ENCODE results near the gene SLCO2A1.

The SLCO2A1 gene

DNA sequence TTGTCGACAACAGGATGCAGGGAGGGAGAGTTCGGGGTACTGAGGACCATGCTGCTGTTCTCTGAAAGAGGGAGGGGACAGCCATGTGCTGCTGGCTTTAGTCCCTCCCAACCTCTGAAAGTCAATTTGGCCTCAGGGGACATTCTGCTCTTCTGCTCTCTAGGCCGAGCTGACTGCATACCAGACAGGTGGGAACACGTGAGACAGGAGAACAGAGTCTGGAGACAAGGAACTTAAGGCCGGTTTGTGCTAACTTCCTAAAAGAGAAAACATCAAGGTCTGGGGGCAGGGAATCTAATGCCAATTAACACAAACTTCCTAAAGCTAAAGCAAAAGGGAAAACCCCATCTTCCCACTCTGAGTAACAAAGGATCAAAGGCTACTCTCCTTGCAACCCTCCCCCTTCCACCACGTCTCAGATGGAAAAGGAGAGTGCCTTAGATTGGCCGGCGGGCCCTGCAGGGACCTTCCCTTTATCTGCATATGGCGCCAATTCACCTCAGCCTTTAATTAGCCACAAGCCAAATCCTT is 41.0 kb downstream of the SLCO2A1 start:
- Histone ChIP-seq H3K9ac (ENCODE audit: low read length) (no peak overlapping the region), H2AFZ (ENCODE audit: low read length) (no peak overlapping the region), H3K27ac (ENCODE audit: low read length) (no peak overlapping the region), H3K36me3 (replicated peaks; ENCODE audit: insufficient read depth, low read length) (no peaks in the 10 kb centered on the region), H3K4me3 (ENCODE audit: low read length) (no peak overlapping the region), H3K27me3 (replicated peaks; ENCODE audit: insufficient read depth, low read length) (no peaks in the 10 kb centered on the region), H4K20me1 (ENCODE audit: insufficient read depth, low read length) (no peaks in the 10 kb centered on the region), H3F3A (ENCODE audit: insufficient read depth, low read length) (no peaks in the 10 kb centered on the region), H3K9me2 (replicated peaks; ENCODE audit: insufficient read depth, low read length) (no peaks in the 10 kb centered on the region), H3K4me1 (ENCODE audit: low read length) (no peaks in the 10 kb centered on the region), H3K4me2 (ENCODE audit: low read depth, low read length) (no peak overlapping the region), H3K9me3 (replicated peaks; ENCODE audit: insufficient read depth, low read length) (no peaks in the 10 kb centered on the region), H3K79me2 (ENCODE audit: low read length) (no peaks in the 10 kb centered on the region)
- DNase-seq: no peak
- TF ChIP-seq EZH2phosphoT487 (IDR thresholded peaks at IDR 0.05; ENCODE audit: low read length) (no peak), EZH2 (optimal IDR thresholded peaks at IDR 0.05; ENCODE audit: low read depth, low read length) (no peak)

DNA sequence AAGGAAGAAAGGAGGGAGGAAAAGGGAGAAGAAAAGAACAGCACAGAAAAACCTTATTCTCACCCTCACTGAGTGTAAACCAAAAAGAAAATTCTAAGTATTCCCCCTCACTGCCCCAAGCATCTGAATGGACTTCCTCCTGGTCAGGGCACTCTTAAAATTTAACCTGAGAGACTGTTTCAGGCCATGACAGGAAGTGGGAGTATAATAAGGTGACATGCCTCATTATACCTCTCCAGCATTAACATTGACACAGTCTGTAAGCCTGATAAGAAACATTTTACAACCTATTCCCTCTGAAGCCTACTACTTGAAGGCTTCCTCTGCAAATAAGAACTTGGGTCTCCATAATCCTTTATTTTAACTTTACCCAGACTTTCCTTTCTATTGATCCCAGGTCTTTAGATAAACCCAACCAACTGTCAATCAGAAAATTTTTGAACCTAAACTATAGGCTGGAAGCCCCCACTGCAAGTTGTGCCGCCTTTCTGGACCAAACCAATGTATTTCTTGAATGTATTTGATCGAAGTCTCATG is 41.7 kb downstream of the SLCO2A1 start:
- Histone ChIP-seq H2AFZ (ENCODE audit: low read length) (no peak overlapping the region), H3F3A (ENCODE audit: insufficient read depth, low read length) (no peaks in the 10 kb centered on the region), H3K9me3 (replicated peaks; ENCODE audit: insufficient read depth, low read length) (no peaks in the 10 kb centered on the region), H3K4me2 (ENCODE audit: low read depth, low read length) (no peak overlapping the region), H4K20me1 (ENCODE audit: insufficient read depth, low read length) (no peaks in the 10 kb centered on the region), H3K4me1 (ENCODE audit: low read length) (no peaks in the 10 kb centered on the region), H3K27me3 (replicated peaks; ENCODE audit: insufficient read depth, low read length) (no peaks in the 10 kb centered on the region), H3K27ac (ENCODE audit: low read length) (no peak overlapping the region), H3K79me2 (ENCODE audit: low read length) (no peaks in the 10 kb centered on the region), H3K36me3 (replicated peaks; ENCODE audit: insufficient read depth, low read length) (no peaks in the 10 kb centered on the region), H3K4me3 (ENCODE audit: low read length) (no peak overlapping the region), H3K9me2 (replicated peaks; ENCODE audit: insufficient read depth, low read length) (no peaks in the 10 kb centered on the region), H3K9ac (ENCODE audit: low read length) (no peak overlapping the region)
- TF ChIP-seq EZH2phosphoT487 (IDR thresholded peaks at IDR 0.05; ENCODE audit: low read length): no peak
- no peak for TF ChIP-seq CTCF (IDR thresholded peaks at IDR 0.05; ENCODE audit: low read length)
- TF ChIP-seq EZH2 (optimal IDR thresholded peaks at IDR 0.05; ENCODE audit: low read depth, low read length): no peak
- no peak for DNase-seq

DNA sequence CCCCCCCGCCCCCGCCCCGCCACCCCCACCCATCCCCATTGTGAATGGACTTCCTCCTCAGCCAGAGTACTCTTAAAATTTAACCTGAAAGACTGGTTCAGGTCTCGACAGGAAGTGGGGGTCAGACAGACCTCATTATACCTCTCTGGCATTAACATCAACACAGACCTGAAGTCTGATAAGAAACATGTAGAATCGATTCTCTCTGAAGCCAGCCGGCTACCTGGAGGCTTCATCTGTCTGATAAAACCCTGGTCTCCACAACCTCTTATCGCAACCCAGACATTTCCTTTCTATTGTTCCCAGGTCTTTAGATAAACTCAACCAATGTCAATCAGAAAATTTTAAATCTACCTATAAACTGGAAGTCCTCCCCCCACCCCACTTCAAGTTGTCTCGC is 42.6 kb downstream of the SLCO2A1 start:
- no peak overlapping the region for H3K4me2 ChIP-seq (ENCODE audit: low read depth, low read length)
- no peaks in the 10 kb centered on the region for H4K20me1 ChIP-seq (ENCODE audit: insufficient read depth, low read length)

More for the DNA sequence above, 42.6 kb downstream of the SLCO2A1 start:
- Histone ChIP-seq H3K9me3 (replicated peaks; ENCODE audit: insufficient read depth, low read length) (no peaks in the 10 kb centered on the region), H3F3A (ENCODE audit: insufficient read depth, low read length) (no peaks in the 10 kb centered on the region), H3K9ac (ENCODE audit: low read length) (no peak overlapping the region), H3K4me1 (ENCODE audit: low read length) (no peaks in the 10 kb centered on the region), H3K27ac (ENCODE audit: low read length) (no peak overlapping the region), H3K36me3 (replicated peaks; ENCODE audit: insufficient read depth, low read length) (no peaks in the 10 kb centered on the region), H3K9me2 (replicated peaks; ENCODE audit: insufficient read depth, low read length) (no peaks in the 10 kb centered on the region), H3K4me3 (ENCODE audit: low read length) (no peak overlapping the region), H2AFZ (ENCODE audit: low read length) (no peak overlapping the region), H3K27me3 (replicated peaks; ENCODE audit: insufficient read depth, low read length) (no peaks in the 10 kb centered on the region), H3K79me2 (ENCODE audit: low read length) (no peaks in the 10 kb centered on the region)
- no peak for TF ChIP-seq CTCF (IDR thresholded peaks at IDR 0.05; ENCODE audit: low read length)
- TF ChIP-seq EZH2phosphoT487 (IDR thresholded peaks at IDR 0.05; ENCODE audit: low read length): no peak
- TF ChIP-seq EZH2 (optimal IDR thresholded peaks at IDR 0.05; ENCODE audit: low read depth, low read length): no peak
- DNase-seq: no peak

Data from MM.1S (cell line).